Calu3 (cell line): Measurements from ENCODE around the gene EHBP1. TPM values are rescaled to one million over a fixed set of nuclear protein-coding genes. Genes with fewer than 3 reads are reported as not detected.

ENCODE experiments used
- BruUV-seq: library from RNA; stranded (reverse); fragments of 400-500 nt; replicated peaks from 2 replicates; lab custom pipeline; 2021; lab: Mats Ljungman, UMichigan
- CTCF ChIA-PET: fragments of 300-600 bp; sonication (Branson Sonifier 250); formaldehyde crosslinking; loops from one replicate; lab custom pipeline; 2022; ENCODE audit warnings: antibody characterized with exemption; lab: Charles Lee
- DNase-seq: peaks from one replicate; pipeline ENCODE4 v3.0.0; 2022
- H3K27ac Mint-ChIP-seq: one replicate; pipeline ENCODE4 v1.8.0; 2022; ENCODE audit warnings: mixed read lengths; ENCODE audit not compliant: unreplicated experiment
- H3K27me3 Mint-ChIP-seq: one replicate; pipeline ENCODE4 v1.8.0; 2022; ENCODE audit warnings: mixed read lengths; ENCODE audit not compliant: unreplicated experiment
- H3K36me3 Mint-ChIP-seq: one replicate; pipeline ENCODE4 v1.8.0; 2022; ENCODE audit warnings: mild to moderate bottlenecking, moderate library complexity, mixed read lengths; ENCODE audit not compliant: insufficient read depth, unreplicated experiment
- H3K4me1 Mint-ChIP-seq: one replicate; pipeline ENCODE4 v1.8.0; 2022; ENCODE audit warnings: mild to moderate bottlenecking, low read depth, mixed read lengths; ENCODE audit not compliant: unreplicated experiment
- H3K4me3 Mint-ChIP-seq: one replicate; pipeline ENCODE4 v1.8.0; 2022; ENCODE audit warnings: mild to moderate bottlenecking, low read depth, moderate library complexity, mixed read lengths; ENCODE audit not compliant: unreplicated experiment
- H3K9me3 Mint-ChIP-seq: one replicate; pipeline ENCODE4 v1.8.0; 2022; ENCODE audit warnings: low read depth, mixed read lengths; ENCODE audit not compliant: unreplicated experiment
- intact Hi-C: fragments of 100-400 bp; cut with micrococcal nuclease; formaldehyde crosslinking; loops from one replicate; pipeline ENCODE4 v1.10.0; 2022; ENCODE audit not compliant: unreplicated experiment
- total RNA-seq: library from RNA; stranded (reverse); gene quantifications from 2 replicates; pipeline ENCODE4 v1.2.3, GENCODE V29; 2022
- TF ChIP-seq, protein P1 (sequence below): fragments of 200-600 bp; IDR thresholded peaks from one replicate; pipeline ENCODE4 v1.8.0; 2022; ENCODE audit warnings: antibody characterized with exemption; ENCODE audit not compliant: unreplicated experiment

The EHBP1 gene
- total RNA-seq, 1 experiment from 2014 or later: 82.9 TPM

DNA sequence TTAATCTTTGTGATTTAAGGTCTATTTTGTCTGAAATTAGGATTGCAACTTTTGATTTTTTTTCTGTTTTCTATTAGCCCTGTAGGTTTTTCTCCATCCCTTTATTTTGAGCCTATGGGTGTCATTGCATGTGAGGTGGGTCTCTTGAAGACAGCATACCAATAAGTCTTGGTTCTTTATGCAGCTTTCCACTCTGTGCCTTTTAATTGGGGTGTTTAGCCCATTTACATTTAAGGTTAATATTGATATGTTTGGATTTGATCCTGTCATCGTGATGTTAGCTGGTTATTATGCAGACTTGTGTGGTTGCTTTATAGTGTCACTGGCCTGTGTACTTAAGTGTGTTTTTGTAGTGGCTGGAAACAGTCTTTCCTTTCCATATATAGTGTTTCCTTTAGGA is 17.7 kb downstream of the EHBP1 start:
- H3K4me3 Mint-ChIP-seq: no peak overlapping the region
- intact Hi-C loops: loop anchor here (5.0 kb wide), 1 partner anchor 146 kb away; no protein-coding TSS in a partner anchor
- CTCF ChIA-PET: interaction anchor here (1.2 kb wide), 1 partner anchor 267 kb away, joined by 3 read pairs; no protein-coding TSS in a partner anchor
- H3K4me1 Mint-ChIP-seq: peaks cover 47% of the 10 kb centered on the region
- peaks cover 13% of the 10 kb centered on the region for H3K36me3 Mint-ChIP-seq
- no peaks in the 10 kb centered on the region for H3K9me3 Mint-ChIP-seq
- BruUV-seq: no TSS peak
- H3K27ac Mint-ChIP-seq: no peak overlapping the region
- TF ChIP-seq, protein P1, sequence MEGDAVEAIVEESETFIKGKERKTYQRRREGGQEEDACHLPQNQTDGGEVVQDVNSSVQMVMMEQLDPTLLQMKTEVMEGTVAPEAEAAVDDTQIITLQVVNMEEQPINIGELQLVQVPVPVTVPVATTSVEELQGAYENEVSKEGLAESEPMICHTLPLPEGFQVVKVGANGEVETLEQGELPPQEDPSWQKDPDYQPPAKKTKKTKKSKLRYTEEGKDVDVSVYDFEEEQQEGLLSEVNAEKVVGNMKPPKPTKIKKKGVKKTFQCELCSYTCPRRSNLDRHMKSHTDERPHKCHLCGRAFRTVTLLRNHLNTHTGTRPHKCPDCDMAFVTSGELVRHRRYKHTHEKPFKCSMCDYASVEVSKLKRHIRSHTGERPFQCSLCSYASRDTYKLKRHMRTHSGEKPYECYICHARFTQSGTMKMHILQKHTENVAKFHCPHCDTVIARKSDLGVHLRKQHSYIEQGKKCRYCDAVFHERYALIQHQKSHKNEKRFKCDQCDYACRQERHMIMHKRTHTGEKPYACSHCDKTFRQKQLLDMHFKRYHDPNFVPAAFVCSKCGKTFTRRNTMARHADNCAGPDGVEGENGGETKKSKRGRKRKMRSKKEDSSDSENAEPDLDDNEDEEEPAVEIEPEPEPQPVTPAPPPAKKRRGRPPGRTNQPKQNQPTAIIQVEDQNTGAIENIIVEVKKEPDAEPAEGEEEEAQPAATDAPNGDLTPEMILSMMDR: no peak
- DNase-seq: no peak
- H3K27me3 Mint-ChIP-seq: no peaks in the 10 kb centered on the region

DNA sequence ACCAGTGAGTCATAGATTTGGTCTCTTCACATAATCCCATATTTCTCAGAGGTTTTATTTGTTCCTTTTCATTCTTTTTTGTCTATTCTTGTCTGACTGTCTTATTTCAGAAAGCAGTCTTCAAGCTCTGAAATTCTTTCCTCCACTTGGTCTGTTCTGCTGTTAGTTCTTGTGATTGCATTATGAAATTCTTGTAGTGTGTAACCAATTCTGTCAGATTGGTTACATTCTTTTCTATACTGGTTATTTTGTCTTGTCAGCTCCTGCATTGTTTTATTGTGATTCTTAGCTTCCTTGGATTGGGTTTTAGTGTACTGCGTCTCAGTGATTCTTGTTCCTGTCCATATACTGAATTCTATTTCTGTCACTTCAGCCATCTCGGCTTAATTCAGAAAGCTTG is 18.6 kb downstream of the EHBP1 start:
- H3K36me3 Mint-ChIP-seq: peaks cover 13% of the 10 kb centered on the region
- H3K27ac Mint-ChIP-seq: peak overlapping the region; percentile 2
- DNase-seq: no peak
- BruUV-seq: no TSS peak
- TF ChIP-seq, protein P1: no peak
- H3K27me3 Mint-ChIP-seq: no peaks in the 10 kb centered on the region
- CTCF ChIA-PET: interaction anchor here (0.7 to 1.2 kb wide), 2 partner anchors 197 to 267 kb away, joined by 3 to 5 read pairs; no protein-coding TSS in a partner anchor
- no peak overlapping the region for H3K4me3 Mint-ChIP-seq
- intact Hi-C loops: loop anchor here (5.0 kb wide), 1 partner anchor 147 kb away; no protein-coding TSS in a partner anchor
- no peaks in the 10 kb centered on the region for H3K9me3 Mint-ChIP-seq
- peaks cover 47% of the 10 kb centered on the region for H3K4me1 Mint-ChIP-seq

DNA sequence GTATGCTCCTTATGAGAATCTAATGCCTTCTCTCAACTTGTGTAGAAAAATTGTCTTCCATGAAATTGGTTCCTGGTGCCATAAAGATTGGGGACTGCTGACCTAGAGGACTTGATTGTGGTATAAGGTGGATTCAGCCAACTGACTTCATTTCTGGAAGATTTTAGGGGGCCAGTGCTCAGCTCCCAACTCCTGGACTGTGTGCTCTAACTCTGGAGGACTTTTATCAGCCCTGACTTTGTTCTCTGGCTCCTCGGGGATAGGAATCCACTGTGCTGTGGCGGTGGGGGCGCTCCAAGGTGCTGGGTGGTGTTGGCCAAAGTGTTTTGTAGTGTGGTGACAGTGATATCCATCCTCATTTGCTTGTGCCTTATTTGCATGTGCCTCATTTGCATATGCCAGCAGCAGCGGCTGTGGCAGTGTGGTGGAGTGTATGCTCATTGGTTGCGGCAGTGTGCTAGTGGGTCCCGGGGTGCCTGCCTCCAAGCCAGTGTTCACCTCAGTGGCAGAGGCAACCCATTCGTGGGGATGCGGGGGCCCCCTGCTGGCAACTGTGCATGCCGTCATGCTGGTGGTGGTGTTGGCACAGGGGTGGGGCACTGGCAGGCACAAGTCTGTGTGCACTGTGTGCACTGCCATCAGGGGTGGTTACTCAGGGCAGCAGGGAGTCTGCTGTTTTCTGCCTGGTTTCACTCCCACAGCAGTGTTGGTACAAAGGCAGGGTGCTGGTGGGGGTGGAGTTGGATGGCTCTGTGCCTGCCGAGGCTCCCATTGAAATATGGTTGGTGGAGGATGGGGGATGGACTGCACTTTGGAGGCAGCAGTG is 19.6 kb downstream of the EHBP1 start:
- Mint-ChIP-seq H3K27me3 (no peaks in the 10 kb centered on the region), H3K36me3 (peaks cover 14% of the 10 kb centered on the region), H3K4me1 (peaks cover 47% of the 10 kb centered on the region), H3K4me3 (no peak overlapping the region), H3K27ac (peak overlapping the region; percentile 35), H3K9me3 (no peaks in the 10 kb centered on the region)
- intact Hi-C loops: loop anchor here (5.0 kb wide), 2 partner anchors 148 to 268 kb away; no protein-coding TSS in a partner anchor
- BruUV-seq: no TSS peak
- peak; percentile 78 for DNase-seq
- TF ChIP-seq, protein P1: peak; percentile 63
- CTCF ChIA-PET: interaction anchor here (1.5 kb wide), 1 partner anchor 268 kb away, joined by 7 read pairs; no protein-coding TSS in a partner anchor

DNA sequence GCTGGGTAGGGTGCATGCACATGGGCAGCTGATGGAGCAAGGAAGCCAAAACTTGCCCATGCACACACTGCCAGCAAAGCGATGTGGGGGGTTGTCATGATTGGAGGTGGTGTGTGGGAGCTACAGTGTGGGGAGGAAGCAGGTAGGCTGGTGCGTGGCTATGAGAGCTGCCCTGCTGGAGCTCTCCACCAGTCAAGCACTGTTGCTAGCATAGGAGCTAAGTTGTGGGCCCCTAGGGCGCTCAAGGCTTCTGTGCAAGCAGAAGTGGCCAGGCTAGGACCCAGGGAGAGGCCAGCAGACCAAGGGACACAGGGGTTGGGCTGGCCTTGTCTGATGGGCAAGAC is 20.2 kb downstream of the EHBP1 start:
- no TSS peak for BruUV-seq
- Mint-ChIP-seq H3K27ac (peak overlapping the region; percentile 35), H3K9me3 (peaks cover 4% of the 10 kb centered on the region), H3K36me3 (peaks cover 19% of the 10 kb centered on the region), H3K4me3 (no peak overlapping the region), H3K27me3 (no peaks in the 10 kb centered on the region), H3K4me1 (peaks cover 47% of the 10 kb centered on the region)
- TF ChIP-seq, protein P1: no peak
- intact Hi-C loops: loop anchor here (5.0 kb wide), 1 partner anchor 268 kb away; no protein-coding TSS in a partner anchor
- DNase-seq: no peak
- CTCF ChIA-PET: interaction anchor here (0.6 to 1.5 kb wide), 2 partner anchors 22 to 269 kb away, joined by 3 to 7 read pairs; no protein-coding TSS in a partner anchor
